H1 (cell line): ENCODE measurements around the gene KRTAP4-1. TPM values are rescaled to one million over a fixed set of nuclear protein-coding genes. Genes with fewer than 3 reads are reported as not detected.

ENCODE experiments used
- CTCF ChIA-PET: fragments of 300-600 bp; sonication (Branson Sonifier 250); formaldehyde crosslinking; loops from one replicate; lab custom pipeline; 2021; ENCODE audit not compliant: partially characterized antibody; lab: Charles Lee
- POLR2A ChIA-PET: fragments of 300-600 bp; sonication (Branson Sonifier 250); formaldehyde crosslinking; loops from one replicate; lab custom pipeline; 2021; ENCODE audit warnings: inconsistent platforms; ENCODE audit not compliant: partially characterized antibody; lab: Charles Lee
- DNase-seq, 2 experiments: peaks; one replicate each; pipeline versions ENCODE4 v3.0.0 to v3.0.0-alpha.2; 2010 to 2022; ENCODE audit warnings: low spot score in 2 of 2, low read depth in 1 of 2, mixed read lengths in 1 of 2
- FAIRE-seq: peaks from 2 replicates; lab custom pipeline; 2011; peaks lifted over from hg19 to GRCh38; lab: Jason Lieb, UNC
- H2AFZ ChIP-seq: 2 replicates; pipeline ENCODE4 v1.8.1; 2012; ENCODE audit warnings: low read length, inconsistent platforms
- H2AK5ac ChIP-seq: 2 replicates; pipeline ENCODE4 v1.6.1; 2013; ENCODE audit warnings: low read depth, low read length
- H2BK120ac ChIP-seq: replicated peaks from 2 replicates; pipeline ENCODE3; 2013; ENCODE audit warnings: low read depth, low read length, inconsistent platforms
- H2BK12ac ChIP-seq: 2 replicates; pipeline ENCODE4 v1.6.1; 2013; ENCODE audit warnings: low read depth, low read length
- H2BK15ac ChIP-seq: 2 replicates; pipeline ENCODE4 v1.6.1; 2013; ENCODE audit warnings: low read length
- H2BK20ac ChIP-seq: 2 replicates; pipeline ENCODE4 v1.6.1; 2013; ENCODE audit warnings: low read length
- H2BK5ac ChIP-seq: 2 replicates; pipeline ENCODE4 v1.6.1; 2013; ENCODE audit warnings: low read depth, low read length
- H3K14ac ChIP-seq: 2 replicates; pipeline ENCODE4 v1.6.1; 2013; ENCODE audit warnings: inconsistent platforms; ENCODE audit not compliant: insufficient read length
- H3K18ac ChIP-seq: 2 replicates; pipeline ENCODE4 v1.6.1; 2013; ENCODE audit warnings: low read length; ENCODE audit errors: extremely low read depth
- H3K23ac ChIP-seq: 2 replicates; pipeline ENCODE4 v1.6.1; 2013; ENCODE audit warnings: inconsistent platforms; ENCODE audit not compliant: insufficient read length
- H3K23me2 ChIP-seq: 2 replicates; pipeline ENCODE4 v1.6.1; 2013; ENCODE audit warnings: low read depth, low read length
- H3K27ac ChIP-seq: 2 replicates; pipeline ENCODE4 v1.6.1; 2011; ENCODE audit warnings: low read depth, low read length, inconsistent platforms
- H3K27me3 ChIP-seq, 4 experiments: replicated peaks in 1 of 4; 1 replicate in 1 of 4; 2 replicates in 3 of 4; pipeline versions ENCODE4 v1.6.1 to v1.8.1; 2011 to 2013; ENCODE audit warnings: low read length in 3 of 4, mild to moderate bottlenecking in 3 of 4, inconsistent platforms in 2 of 4, mixed read lengths in 2 of 4, moderate library complexity in 1 of 4; ENCODE audit not compliant: control insufficient read depth in 3 of 4, insufficient read depth in 3 of 4; ENCODE audit errors: extremely low read depth in 1 of 4
- H3K36me3 ChIP-seq, 4 experiments: 2 replicates each; pipeline versions ENCODE4 v1.6.1 to v1.8.1; 2011 to 2013; ENCODE audit warnings: mild to moderate bottlenecking in 4 of 4, low read length in 3 of 4, moderate library complexity in 2 of 4, control low read depth in 1 of 4, inconsistent platforms in 1 of 4; ENCODE audit not compliant: insufficient read depth in 4 of 4, control insufficient read depth in 2 of 4
- H3K4ac ChIP-seq: replicated peaks from 2 replicates; pipeline ENCODE3; 2013; ENCODE audit warnings: low read length, low read depth, mixed read lengths, inconsistent platforms; ENCODE audit not compliant: insufficient read length
- H3K4me1 ChIP-seq, 4 experiments: replicated peaks in 1 of 4; 1 replicate in 1 of 4; 2 replicates in 3 of 4; pipeline versions ENCODE4 v1.6.1 to v1.8.1; 2011 to 2013; ENCODE audit warnings: low read length in 3 of 4, inconsistent platforms in 2 of 4, mixed read lengths in 1 of 4; ENCODE audit not compliant: insufficient read depth in 4 of 4, control insufficient read depth in 3 of 4
- H3K4me2 ChIP-seq, 2 experiments: 2 replicates each; pipeline versions ENCODE4 v1.6.1 to v1.8.1; 2011 to 2013; ENCODE audit warnings: low read depth in 2 of 2, low read length in 2 of 2, control low read depth in 1 of 2, inconsistent platforms in 1 of 2, mild to moderate bottlenecking in 1 of 2; ENCODE audit not compliant: insufficient read depth in 1 of 2
- H3K4me3 ChIP-seq, 4 experiments: fragments of 200-600, 300-600 bp in 1 of 4; sonication (generic), shearing (Covaris generic), sonication (Bioruptor Twin) in 1 of 4; 2 replicates each; pipeline versions ENCODE4 v1.5.1 to v1.8.1; 2011 to 2016; ENCODE audit warnings: low read length in 4 of 4, low read depth in 3 of 4, control low read depth in 2 of 4, inconsistent platforms in 2 of 4, mild to moderate bottlenecking in 2 of 4, mixed read lengths in 1 of 4, moderate library complexity in 1 of 4; ENCODE audit not compliant: insufficient read depth in 2 of 4; ENCODE audit errors: extremely low read depth in 1 of 4
- H3K56ac ChIP-seq: replicated peaks from 2 replicates; pipeline ENCODE3; 2013; ENCODE audit warnings: low read depth, mild to moderate bottlenecking, mixed read lengths, low read length, inconsistent platforms; ENCODE audit not compliant: insufficient read length
- H3K79me1 ChIP-seq: 2 replicates; pipeline ENCODE4 v1.6.1; 2013; ENCODE audit warnings: low read depth, low read length, control low read depth
- H3K79me2 ChIP-seq, 2 experiments: 2 replicates each; pipeline versions ENCODE4 v1.6.1 to v1.8.1; 2012 to 2013; ENCODE audit warnings: low read length in 2 of 2, mild to moderate bottlenecking in 2 of 2, inconsistent platforms in 1 of 2; ENCODE audit not compliant: insufficient read depth in 2 of 2, control insufficient read depth in 1 of 2
- H3K9ac ChIP-seq, 4 experiments: replicated peaks in 1 of 4; 1 replicate in 1 of 4; 2 replicates in 3 of 4; pipeline versions ENCODE4 v1.6.1 to v1.8.1; 2011 to 2013; ENCODE audit warnings: low read depth in 3 of 4, low read length in 3 of 4, control low read depth in 2 of 4, mild to moderate bottlenecking in 2 of 4, moderate library complexity in 2 of 4, inconsistent platforms in 1 of 4; ENCODE audit errors: extremely low read depth in 1 of 4
- H3K9me3 ChIP-seq, 2 experiments: 2 replicates each; pipeline versions ENCODE4 v1.6.1 to v1.8.1; 2012 to 2013; ENCODE audit warnings: mild to moderate bottlenecking in 2 of 2, moderate library complexity in 2 of 2, control low read depth in 1 of 2, inconsistent platforms in 1 of 2, low read depth in 1 of 2, low read length in 1 of 2, mixed read lengths in 1 of 2; ENCODE audit not compliant: insufficient read depth in 2 of 2
- H4K20me1 ChIP-seq, 2 experiments: replicated peaks in 1 of 2; 2 replicates each; pipeline versions ENCODE3 to v1.8.1; 2011 to 2013; ENCODE audit warnings: inconsistent platforms in 2 of 2, low read length in 2 of 2, mild to moderate bottlenecking in 1 of 2; ENCODE audit not compliant: insufficient read depth in 2 of 2, control insufficient read depth in 1 of 2
- H4K5ac ChIP-seq: 2 replicates; pipeline ENCODE4 v1.6.1; 2013; ENCODE audit warnings: low read length, low read depth, mixed read lengths, inconsistent platforms; ENCODE audit not compliant: insufficient read length
- H4K8ac ChIP-seq: 2 replicates; pipeline ENCODE4 v1.8.0; 2013; ENCODE audit warnings: mild to moderate bottlenecking, moderate library complexity, low read length, inconsistent platforms; ENCODE audit not compliant: insufficient read depth; ENCODE audit errors: extremely low read depth
- H4K91ac ChIP-seq: replicated peaks from 2 replicates; pipeline ENCODE3; 2013; ENCODE audit warnings: low read length, mixed read lengths, inconsistent platforms; ENCODE audit not compliant: insufficient read length
- ATF2 ChIP-seq: IDR thresholded peaks from 2 replicates; pipeline ENCODE4 v1.6.1; 2012; ENCODE audit warnings: low read length, inconsistent platforms
- BACH1 ChIP-seq: IDR thresholded peaks from 2 replicates; pipeline ENCODE4 v1.6.1; 2012; ENCODE audit warnings: low read length, improper control_type of control experiment
- CTBP2 ChIP-seq: IDR thresholded peaks from 2 replicates; pipeline ENCODE4 v1.7.0; 2011; ENCODE audit warnings: borderline replicate concordance, mild to moderate bottlenecking, moderate library complexity, mixed read lengths, low read length; ENCODE audit not compliant: insufficient read depth, insufficient read length
- CTCF ChIP-seq, 3 experiments: IDR thresholded peaks; 1 replicate in 2 of 3; 2 replicates in 1 of 3; pipeline versions ENCODE4 v1.5.1 to v1.6.1; 2011; ENCODE audit warnings: low read length in 3 of 3, mild to moderate bottlenecking in 3 of 3, inconsistent platforms in 2 of 3, low read depth in 1 of 3, moderate library complexity in 1 of 3; ENCODE audit not compliant: insufficient read depth in 1 of 3; ENCODE audit errors: control extremely low read depth in 1 of 3
- KDM5A ChIP-seq: fragments of 200-600 bp; IDR thresholded peaks from 2 replicates; pipeline ENCODE4 v1.7.1; 2012; ENCODE audit warnings: mild to moderate bottlenecking, low read length, inconsistent platforms, mixed read lengths
- MAFK ChIP-seq: IDR thresholded peaks from 2 replicates; pipeline ENCODE4 v1.6.1; 2012; ENCODE audit warnings: low read depth, mild to moderate bottlenecking, improper control_type of control experiment, low read length
- POLR2AphosphoS5 ChIP-seq: IDR thresholded peaks from 2 replicates; pipeline ENCODE4 v1.6.1; 2011; ENCODE audit warnings: low read depth, low read length
- SAP30 ChIP-seq: fragments of 300-600 bp; sonication (generic); IDR thresholded peaks from 2 replicates; pipeline ENCODE4 v1.7.1; 2012; ENCODE audit warnings: low read length, moderate library complexity, mild to moderate bottlenecking, inconsistent platforms; ENCODE audit not compliant: insufficient read depth, insufficient replicate concordance
- SRF ChIP-seq: IDR thresholded peaks from 2 replicates; pipeline ENCODE4 v1.6.1; 2011; ENCODE audit warnings: mild to moderate bottlenecking, low read depth, low read length, moderate library complexity
- TEAD4 ChIP-seq: IDR thresholded peaks from 2 replicates; pipeline ENCODE4 v1.6.1; 2012; ENCODE audit warnings: low read depth, low read length, inconsistent platforms, mixed read lengths
- WGBS, 2 experiments: shearing (Covaris generic) in 1 of 2; methylation state at CpG; one replicate each; pipeline versions ENCODE4 v1.1.6 to v1.1.7; 2013 to 2015; ENCODE audit warnings: low lambda C conversion rate in 2 of 2, mixed read lengths in 2 of 2, inconsistent platforms in 1 of 2, low coverage in 1 of 2, missing lambda C conversion rate in 1 of 2; ENCODE audit not compliant: insufficient replicate concordance in 2 of 2, insufficient coverage in 1 of 2, insufficient read length in 1 of 2; ENCODE audit errors: extremely low coverage in 1 of 2, missing lambda C conversion rate in 1 of 2; 5-methylcytosine and 5-hydroxymethylcytosine counted together
- polyA plus RNA-seq, 7 experiments: library from polyadenylated mRNA; depleted of rRNA in 3 of 7; stranded (reverse) in 5 of 7; unstranded in 2 of 7; fragments of >200 nt in 5 of 7; fragments of 200-250 nt in 2 of 7; gene quantifications; 1 replicate in 5 of 7; 2 replicates in 1 of 7; 4 replicates in 1 of 7; pipeline versions ENCODE4 v1.2.1 to v1.2.3, GENCODE V29; 2011 to 2013; ENCODE audit warnings: missing spikeins in 2 of 7, mixed read lengths in 2 of 7
- total RNA-seq: library from RNA; stranded (reverse); fragmentation: NEBNext Ultra II Directional; extraction: Animal tissue kit (Norgen Biotek cat#: 25700); gene quantifications from 2 replicates; pipeline ENCODE4 v1.2.1, GENCODE V29; 2021

The KRTAP4-1 gene
- total and polyA plus RNA-seq, 2 of the 8 experiments (the other 6 are each of a cell fraction or from before 2014, with no cell fraction given) = not detected

GRCh38 chr17:41178341-41178740 lies 6.4 kb downstream of the KRTAP4-1 start:
- H3K27ac ChIP-seq = no peak overlapping the region
- no peaks in the 10 kb centered on the region for H4K20me1 ChIP-seq
- no peak overlapping the region for H3K9ac ChIP-seq
- no peak overlapping the region for H4K5ac ChIP-seq
- H2AK5ac ChIP-seq = no peak overlapping the region
- no peak overlapping the region for H3K4ac ChIP-seq
- H3K4me2 ChIP-seq = no peak overlapping the region
- no peaks in the 10 kb centered on the region for H3K9me3 ChIP-seq
- H3K14ac ChIP-seq = no peak overlapping the region
- WGBS, 2 experiments = 89% methylated on average over 3 of the region's 3 CpGs; no CpG with 5 or more reads in 1 of the 2 experiments
- H3K36me3 ChIP-seq = no peaks in the 10 kb centered on the region
- H3K56ac ChIP-seq = no peak overlapping the region
- no peak overlapping the region for H2AFZ ChIP-seq
- no peak overlapping the region for H2BK15ac ChIP-seq
- no peak overlapping the region for H4K91ac ChIP-seq
- no peak overlapping the region for H3K23ac ChIP-seq
- H3K4me1 ChIP-seq = no peaks in the 10 kb centered on the region
- ChIA-PET POLR2A (no interaction called here), CTCF (interaction anchor here (0.6 kb wide), 1 partner anchor 1349 kb away, joined by 3 read pairs; no protein-coding TSS in a partner anchor)
- no peak overlapping the region for H3K4me3 ChIP-seq
- DNase-seq (no peak), FAIRE-seq (no peak)
- H2BK20ac ChIP-seq = no peak overlapping the region
- H4K8ac ChIP-seq = no peak overlapping the region
- no peak overlapping the region for H2BK120ac ChIP-seq
- no peaks in the 10 kb centered on the region; the same call in 1 of the 2 replicates for H3K23me2 ChIP-seq
- H3K18ac ChIP-seq = no peak overlapping the region
- no peak overlapping the region for H2BK5ac ChIP-seq
- H3K79me2 ChIP-seq = no peaks in the 10 kb centered on the region
- no peaks in the 10 kb centered on the region for H3K27me3 ChIP-seq
- no peaks in the 10 kb centered on the region for H3K79me1 ChIP-seq
- no peak overlapping the region for H2BK12ac ChIP-seq
- TF ChIP-seq CTCF (IDR thresholded peaks at IDR 0.05; ENCODE audit: control extremely low read depth in 1 of 3, insufficient read depth in 1 of 3, low read depth in 1 of 3, low read length in 3 of 3) (no peak), MAFK (no peak), BACH1 (no peak), KDM5A (no peak), SRF (no peak), SAP30 (no peak), POLR2AphosphoS5 (no peak), TEAD4 (no peak), CTBP2 (no peak), ATF2 (no peak)
